Dermis microvascular lymphatic vessel endothelial cell (primary cell): ENCODE results near the gene IRGQ. TPM values are rescaled to one million over a fixed set of nuclear protein-coding genes. Genes with fewer than 3 reads are reported as not detected.
"Not testable (repeated sequence)": the region's sequence is repeated elsewhere in the genome, so short reads cannot be mapped to it uniquely, and the experiment has no call there.

Experiments used
- DNase-seq, 2 donors: peaks; one replicate each; pipeline versions ENCODE4 v3.0.0 to v3.0.0-alpha.2; 2010; ENCODE audit warnings: low read depth in 2 of 2
- total RNA-seq: library from RNA; depleted of rRNA; stranded (reverse); fragments of >200 nt; gene quantifications from 2 replicates; pipeline ENCODE4 v1.2.1, GENCODE V29; 2014

Gene IRGQ
- 18.5 and 28.3 TPM in 2 replicates for total RNA-seq

DNA sequence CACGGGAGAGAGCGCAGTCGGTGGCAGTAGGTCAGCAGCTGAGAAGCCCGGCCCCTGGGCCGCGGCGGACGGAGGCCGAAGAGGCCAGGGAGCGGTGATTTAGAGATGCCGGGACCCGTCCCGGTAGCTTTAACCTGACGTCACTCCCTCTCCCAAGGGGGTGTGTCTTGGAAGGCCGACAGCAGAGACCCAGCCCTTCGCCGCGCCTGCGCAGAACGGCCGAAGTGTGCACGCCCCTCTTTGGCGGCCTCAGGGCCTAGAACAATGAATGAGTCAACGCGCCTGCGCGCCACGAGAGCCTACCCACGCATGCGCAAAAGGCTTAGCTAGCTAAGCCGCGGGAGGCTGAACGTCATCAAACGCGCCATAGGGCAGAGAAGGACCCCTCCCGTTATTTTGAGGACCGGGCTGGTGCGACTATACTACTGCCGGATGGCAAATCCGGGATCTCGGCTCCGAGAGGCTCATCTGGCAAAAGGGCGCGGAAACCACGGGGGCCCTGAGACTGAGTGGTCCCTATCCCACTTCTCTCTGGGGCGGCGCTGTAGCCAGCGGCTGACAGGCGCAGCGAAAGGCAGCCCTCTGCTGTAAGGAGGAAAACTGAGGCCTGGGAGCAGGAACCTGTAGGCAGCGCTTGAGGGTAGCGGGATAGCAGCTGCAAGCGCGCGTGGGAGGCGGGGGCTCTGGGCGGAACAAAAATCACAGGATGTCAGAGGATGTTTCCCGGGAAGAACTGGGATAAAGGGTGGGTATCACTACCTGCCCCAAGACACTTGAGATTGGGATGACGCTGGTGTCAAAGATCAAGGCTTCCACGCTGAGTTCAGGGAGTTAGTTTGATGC lies at the start of gene IRGQ, which contains the start of gene ZNF576:
IRGQ (minus strand) TSS at position 136 of the 843 bp plus-strand sequence. CDS start 796 bp downstream, outside the sequence.
ZNF576 (plus strand) TSS at position 597 of the 843 bp plus-strand sequence. CDS start 514 bp downstream, outside the sequence.
- peak; percentile 99 to 100 for DNase-seq

DNA sequence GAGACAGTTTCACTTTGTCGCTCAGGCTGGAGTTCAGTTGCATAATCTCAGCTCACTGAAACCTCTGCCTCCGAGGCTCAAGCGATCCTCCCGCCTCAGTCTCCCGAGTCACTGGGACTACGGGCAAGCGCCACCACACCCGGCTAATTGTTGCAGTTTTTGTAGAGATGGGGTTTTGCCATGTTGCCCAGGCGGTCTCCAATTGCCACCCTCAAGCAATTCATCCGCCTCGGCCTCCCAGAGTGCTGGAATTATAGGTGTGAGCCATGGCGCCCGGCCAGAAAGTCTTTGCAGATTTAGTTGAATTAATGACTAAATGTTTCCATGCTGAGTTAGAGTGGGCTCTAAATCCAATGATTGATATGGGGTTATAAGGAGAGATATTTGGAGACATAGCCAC lies 48.2 kb upstream of the IRGQ start:
- DNase-seq = no peak

GRCh38 chr19:43643326-43643725 lies 47.4 kb upstream of the IRGQ start:
- DNase-seq = no peak

DNA sequence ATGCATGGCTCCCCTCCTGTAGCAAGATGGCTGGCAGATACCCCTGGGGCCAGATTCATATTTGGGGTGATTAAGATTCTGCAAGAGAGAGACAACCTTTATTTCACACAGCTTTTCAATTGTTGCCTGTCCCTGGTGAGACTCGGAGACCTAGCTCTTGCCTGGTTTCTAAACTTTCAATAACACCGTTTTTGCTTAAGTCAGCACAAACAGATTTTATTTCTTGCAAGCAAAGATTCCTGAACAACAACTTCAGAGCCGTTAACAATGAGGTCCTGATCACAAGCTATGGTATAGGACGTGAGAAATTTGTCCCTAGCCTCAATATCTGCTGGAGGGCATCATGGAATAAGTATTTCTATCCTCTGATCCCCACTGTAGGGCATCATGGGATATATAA lies 46.6 kb upstream of the IRGQ start:
- no peak for DNase-seq

GRCh38 chr19:43641333-43641732 lies 45.4 kb upstream of the IRGQ start:
- DNase-seq = no peak

GRCh38 chr19:43640424-43640757 lies 44.5 kb upstream of the IRGQ start:
- no peak for DNase-seq

DNA sequence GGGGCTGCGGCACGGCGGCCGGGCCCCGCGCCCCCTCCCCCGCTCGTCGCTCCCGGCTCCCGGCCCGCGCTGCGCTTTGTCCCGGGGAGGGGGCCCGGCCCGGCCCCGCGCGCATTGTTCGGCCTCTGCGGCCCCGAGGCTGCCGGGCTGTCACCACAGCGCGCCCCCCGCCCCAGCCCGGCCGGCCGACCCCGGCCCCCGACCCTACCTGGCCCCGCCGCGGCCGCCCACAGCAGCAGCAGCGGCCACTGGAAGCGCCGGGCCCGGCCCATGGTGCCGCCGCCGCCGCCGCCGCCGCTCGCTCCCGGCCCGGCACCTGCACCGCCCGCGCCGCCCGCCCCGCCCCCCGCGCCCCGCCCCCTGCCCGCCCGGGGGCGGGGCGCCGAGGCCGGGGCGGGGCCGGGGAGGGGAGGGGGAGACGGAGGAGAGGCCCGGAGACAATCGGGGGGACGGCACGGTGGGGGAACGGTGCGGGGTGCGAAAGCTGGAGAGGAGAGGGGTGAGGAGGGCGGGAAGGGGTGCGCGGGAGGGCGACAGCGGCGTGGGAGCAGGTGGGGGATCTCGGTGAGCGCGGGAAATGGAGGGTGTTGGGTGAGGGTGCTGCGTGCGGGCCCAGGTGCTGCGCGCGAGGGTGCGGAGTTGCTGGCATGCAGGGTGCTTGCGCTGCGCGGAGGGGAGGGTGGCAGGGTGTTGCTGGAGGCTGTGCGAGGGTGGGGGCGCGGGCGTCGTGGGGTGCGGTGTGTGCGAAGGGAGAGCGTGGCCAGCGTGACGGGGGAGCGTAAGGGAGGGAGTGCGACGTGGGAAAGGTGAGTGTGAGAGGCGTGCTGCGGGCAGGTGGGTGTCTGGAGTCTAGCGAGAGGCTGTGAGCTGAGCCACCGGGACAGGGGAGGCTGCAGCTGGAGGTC lies 43.8 kb upstream of the IRGQ start, which contains the start of gene CADM4:
CADM4 (minus strand) TSS at position 332 of the 905 bp plus-strand sequence; CDS start at position 272, 60 bp downstream.
- peak in 1 of 2 donors; percentile 9 for DNase-seq

DNA sequence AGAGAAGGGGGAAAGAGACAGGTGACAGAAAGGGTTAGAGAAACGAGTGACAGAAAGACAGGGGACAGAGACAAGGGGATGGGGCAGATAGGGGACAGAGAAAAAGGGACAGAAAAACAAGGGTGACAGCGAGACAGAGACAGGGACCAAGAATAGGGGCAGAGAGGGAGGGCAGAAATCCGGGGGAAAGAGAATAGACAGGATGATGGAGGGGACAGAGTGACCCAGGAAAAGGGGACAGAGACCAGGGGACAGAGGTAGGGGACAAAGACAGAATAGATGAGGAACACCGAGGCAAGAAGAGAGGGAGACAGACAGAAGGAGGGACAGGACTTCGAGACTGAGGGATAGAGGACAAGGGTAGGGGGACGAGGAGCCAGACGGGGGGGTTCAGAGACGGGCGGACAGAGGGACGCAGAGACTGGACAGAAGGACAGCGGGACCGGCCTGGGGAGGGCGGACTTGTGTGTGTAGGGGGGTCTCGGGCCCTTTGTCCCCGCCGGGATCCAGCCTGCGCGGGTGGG lies 43.1 kb upstream of the IRGQ start:
- DNase-seq = no peak

DNA sequence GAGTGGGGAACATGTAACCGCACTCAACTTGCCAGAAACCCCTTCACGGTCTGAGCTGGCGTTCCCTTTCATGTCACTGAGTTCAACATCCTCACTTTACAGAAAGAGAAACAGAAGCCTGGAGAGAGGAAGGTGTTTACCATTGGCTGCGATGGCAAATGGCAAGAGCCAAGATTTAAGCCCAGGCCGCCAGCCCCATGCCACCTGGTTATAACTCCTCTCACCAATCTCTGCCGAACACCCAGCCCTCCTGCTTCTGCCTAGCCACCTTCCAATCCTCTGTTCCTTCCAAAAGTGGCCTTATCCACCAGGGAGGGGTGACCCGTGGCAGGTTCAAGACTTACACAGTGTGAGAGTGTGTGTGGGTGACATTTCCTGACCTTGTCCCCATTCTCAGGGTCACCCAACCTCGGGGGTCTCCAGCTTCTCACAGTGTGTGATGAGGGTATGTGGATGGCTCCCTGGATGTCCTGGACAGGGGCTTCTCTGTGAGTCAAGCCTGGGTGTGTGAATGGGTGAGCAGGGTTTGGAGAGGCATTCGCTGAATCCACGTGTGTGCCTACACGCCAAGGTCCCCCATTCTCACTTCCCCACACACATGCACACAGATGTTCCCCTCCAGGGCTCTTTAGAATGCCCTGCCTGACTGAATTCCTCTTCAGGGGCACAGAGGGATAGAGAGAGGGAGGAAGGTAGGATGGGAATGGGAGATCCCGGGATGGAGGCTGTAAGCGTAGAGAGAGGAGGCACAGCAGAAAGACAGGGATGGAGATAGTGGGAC lies 42.5 kb upstream of the IRGQ start:
- DNase-seq = no peak

GRCh38 chr19:43636121-43636683 lies 40.3 kb upstream of the IRGQ start:
- DNase-seq = no peak

DNA sequence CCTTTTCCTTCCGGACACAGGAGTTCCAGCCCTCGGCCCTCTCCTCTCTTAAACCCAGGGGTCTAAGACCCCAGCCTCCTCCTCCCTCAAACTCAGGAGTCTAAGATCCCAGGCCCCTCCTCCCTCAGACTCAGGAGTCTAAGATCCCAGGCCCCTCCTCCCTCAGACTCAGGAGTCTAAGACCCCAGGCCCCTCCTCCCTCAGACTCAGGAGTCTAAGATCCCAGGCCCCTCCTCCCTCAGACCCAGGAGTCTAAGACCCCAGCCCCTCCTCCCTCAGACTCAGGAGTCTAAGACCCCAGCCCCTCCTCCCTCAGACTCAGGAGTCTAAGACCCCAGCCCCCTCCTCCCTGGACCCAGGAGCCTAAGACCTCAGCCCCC lies 39.6 kb upstream of the IRGQ start:
- not testable (repeated sequence) for DNase-seq

DNA sequence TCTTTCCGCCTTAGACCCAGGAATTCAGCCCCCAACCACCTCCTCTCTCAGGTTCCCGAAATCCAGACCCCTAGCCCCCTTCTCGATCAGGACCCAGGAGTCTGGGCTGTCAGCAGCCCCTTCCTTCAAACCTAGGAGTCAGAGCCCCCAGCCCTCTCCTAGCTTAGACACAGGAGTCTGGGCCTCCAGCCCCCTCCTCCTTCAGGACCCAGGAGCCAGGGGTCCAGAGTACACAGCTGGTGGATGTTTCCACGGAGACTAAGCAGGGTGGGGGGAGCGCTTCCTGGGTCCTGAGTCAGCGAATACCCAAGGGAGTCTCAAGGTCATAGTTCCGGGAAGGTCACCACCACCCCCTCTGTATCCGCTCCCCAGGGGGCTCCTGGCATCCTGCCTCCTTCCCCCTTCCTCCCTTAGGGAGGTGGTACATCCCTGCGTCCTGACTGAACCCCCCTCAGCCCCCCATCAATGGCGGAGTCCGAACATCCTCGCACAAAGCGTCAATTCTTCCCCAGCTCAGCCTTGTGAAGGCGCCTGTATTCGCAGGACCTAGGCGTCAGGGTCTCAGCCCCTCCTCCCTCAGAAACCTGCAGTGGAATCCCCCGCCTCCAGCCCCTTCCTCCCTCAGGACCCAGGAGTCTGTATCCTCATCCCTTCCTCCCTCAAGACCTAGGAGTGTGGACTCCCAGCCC lies 39.1 kb upstream of the IRGQ start:
- no peak for DNase-seq

DNA sequence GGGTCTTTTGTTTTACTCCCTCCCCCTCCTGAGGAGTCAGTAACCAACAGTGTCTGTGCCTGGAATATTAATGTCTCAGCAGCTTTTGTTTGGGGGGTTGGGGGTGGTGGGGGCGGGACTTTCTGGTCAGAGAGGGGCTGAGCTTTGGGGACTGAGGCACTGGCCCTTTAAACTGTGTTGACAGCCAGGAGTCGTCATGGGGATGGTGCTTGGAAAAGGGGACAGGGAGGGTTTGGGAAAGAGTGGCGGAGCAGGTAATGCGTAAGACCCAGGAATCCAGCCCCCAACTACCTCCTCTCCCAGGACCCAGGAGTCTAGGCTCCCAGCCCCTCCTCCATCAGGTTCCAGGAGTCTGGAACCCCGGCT lies 38.6 kb upstream of the IRGQ start:
- DNase-seq = no peak

- DNase-seq = no peak
These were observed 38.1 kb upstream of the IRGQ start for GRCh38 chr19:43634068-43634467.

DNA sequence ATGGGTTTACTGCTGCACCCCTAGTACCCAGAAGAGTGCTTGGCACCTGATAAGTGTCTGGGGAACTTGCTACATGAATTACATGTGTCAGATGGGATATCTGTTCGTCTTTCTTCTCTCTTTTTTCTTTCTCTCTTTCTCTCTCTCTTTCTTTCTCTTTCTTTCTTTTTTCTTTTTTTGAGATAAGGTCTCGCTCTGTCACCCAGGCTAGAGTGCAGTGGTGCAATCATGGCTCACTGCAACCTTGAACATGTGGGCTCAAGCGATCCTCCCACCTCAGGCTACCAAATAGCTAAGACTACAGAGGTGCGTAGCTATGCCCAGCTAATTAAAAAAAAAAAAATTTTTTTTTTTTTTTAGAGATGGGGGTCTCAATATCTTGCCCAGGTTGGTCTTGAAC lies 37.6 kb upstream of the IRGQ start:
- DNase-seq = no peak

GRCh38 chr19:43631491-43631890 lies 35.6 kb upstream of the IRGQ start:
- DNase-seq = no peak

- no peak for DNase-seq
These were observed 32.9 kb upstream of the IRGQ start for GRCh38 chr19:43628646-43629326.

DNA sequence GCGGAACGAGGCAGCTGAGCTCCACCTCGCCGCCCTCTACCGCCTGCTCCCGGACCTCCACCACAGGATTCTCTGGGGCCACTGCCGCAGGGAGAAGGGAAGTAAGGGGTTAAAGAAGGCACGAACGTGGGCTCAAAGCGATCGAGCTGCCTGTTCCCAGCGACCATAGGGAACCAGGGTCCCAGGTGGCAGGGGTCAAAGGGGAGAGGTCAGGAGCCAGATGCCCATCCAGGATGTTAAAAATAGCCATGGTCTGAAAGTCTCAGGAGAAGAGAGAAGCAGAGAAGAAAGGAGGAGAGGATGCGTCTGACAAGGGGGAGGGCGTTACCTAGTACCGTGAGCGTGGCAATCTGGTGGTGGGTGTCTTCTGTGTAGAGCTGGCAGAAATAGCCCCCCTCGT lies 30.9 kb upstream of the IRGQ start:
- DNase-seq = no peak

DNA sequence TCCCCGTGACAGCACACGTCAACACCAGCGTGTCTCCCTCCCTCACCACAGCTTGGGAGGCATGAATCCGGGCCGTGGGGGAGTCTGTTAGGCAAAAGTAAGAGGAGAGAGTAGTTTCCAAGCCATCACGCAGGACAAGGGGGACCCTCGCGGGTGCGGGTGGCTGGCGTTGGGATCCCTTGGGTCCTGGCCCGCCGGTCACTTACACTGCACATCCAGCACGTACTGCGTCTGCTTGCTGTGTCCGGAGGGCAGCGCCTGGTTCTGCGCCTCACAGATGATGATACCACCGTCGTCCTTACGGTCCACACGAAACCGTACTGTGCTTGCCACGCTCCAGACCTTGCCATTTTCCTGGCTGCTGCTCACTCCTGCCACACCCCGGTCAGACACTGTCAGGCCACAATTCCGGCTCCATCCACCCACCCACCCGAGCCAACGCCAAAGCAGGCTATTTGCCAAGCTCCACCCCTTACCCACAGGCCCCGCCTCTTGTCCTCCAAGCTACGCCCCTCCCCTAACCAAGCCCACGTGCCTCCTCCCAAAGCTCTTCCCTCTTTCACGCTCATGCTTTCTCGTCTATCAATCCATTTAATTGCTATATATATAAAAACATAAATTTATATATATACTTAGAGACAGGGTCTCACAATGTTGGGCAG lies 30.1 kb upstream of the IRGQ start:
- DNase-seq = peak; percentile 22 to 50
